Measurements from ENCODE around the gene PRMT6.
"Not testable (repeated sequence)": the region's sequence is repeated elsewhere in the genome, so short reads cannot be mapped to it uniquely, and the experiment has no call there.

Gene PRMT6

DNA sequence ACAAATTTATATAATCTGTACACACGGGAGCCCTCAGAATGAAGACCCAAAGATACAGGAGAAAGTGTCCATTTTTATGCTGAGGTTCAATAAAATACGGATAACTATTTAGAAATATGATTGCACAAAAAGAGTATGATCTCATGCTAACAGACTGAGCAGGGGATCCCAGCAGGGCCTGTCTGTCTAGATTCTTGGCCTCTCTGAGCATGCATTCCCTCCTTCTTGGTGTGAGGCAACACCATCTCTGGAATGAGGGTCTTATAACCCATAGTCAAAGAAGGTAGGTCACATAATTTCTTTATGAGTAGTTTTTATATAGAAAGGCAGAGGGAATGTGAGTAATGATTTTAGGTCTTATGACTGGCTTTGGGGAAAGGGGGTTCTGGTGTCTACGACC, 5.4 kb downstream of the PRMT6 start:
- no peak for DNase-seq (ENCODE audit: low spot score)
- in situ Hi-C loops (cut with MboI; ENCODE audit: low sequenced_read_pairs, unreplicated experiment): no loop called here
- TF ChIP-seq, protein P1, sequence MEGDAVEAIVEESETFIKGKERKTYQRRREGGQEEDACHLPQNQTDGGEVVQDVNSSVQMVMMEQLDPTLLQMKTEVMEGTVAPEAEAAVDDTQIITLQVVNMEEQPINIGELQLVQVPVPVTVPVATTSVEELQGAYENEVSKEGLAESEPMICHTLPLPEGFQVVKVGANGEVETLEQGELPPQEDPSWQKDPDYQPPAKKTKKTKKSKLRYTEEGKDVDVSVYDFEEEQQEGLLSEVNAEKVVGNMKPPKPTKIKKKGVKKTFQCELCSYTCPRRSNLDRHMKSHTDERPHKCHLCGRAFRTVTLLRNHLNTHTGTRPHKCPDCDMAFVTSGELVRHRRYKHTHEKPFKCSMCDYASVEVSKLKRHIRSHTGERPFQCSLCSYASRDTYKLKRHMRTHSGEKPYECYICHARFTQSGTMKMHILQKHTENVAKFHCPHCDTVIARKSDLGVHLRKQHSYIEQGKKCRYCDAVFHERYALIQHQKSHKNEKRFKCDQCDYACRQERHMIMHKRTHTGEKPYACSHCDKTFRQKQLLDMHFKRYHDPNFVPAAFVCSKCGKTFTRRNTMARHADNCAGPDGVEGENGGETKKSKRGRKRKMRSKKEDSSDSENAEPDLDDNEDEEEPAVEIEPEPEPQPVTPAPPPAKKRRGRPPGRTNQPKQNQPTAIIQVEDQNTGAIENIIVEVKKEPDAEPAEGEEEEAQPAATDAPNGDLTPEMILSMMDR (IDR thresholded peaks at IDR 0.05; ENCODE audit: borderline replicate concordance, control extremely low read depth, extremely low read depth, insufficient read depth, missing control alignments): no peak

DNA sequence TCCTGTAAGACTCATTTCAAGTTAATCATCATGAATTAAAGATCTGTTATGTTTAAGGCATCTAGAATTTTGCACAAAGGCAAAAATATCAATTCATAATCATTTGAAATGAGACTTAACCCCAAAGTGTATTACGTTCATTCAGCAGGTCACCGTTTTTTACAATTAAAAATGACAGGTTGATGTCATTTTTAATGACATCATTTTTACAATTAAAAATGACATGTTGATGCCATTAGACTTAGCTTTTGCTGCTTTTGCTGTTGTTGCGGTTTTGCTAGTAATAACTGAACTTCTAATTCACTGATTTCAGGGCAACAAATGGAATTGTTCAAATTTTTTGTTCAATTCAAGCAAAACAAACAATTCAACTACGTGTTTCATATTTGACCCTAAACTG, 17.0 kb downstream of the PRMT6 start:
- in situ Hi-C loops (cut with MboI; ENCODE audit: low sequenced_read_pairs, unreplicated experiment): no loop called here
- TF ChIP-seq, protein P1 (IDR thresholded peaks at IDR 0.05; ENCODE audit: borderline replicate concordance, control extremely low read depth, extremely low read depth, insufficient read depth, missing control alignments): no peak
- DNase-seq (ENCODE audit: low spot score): no peak

DNA sequence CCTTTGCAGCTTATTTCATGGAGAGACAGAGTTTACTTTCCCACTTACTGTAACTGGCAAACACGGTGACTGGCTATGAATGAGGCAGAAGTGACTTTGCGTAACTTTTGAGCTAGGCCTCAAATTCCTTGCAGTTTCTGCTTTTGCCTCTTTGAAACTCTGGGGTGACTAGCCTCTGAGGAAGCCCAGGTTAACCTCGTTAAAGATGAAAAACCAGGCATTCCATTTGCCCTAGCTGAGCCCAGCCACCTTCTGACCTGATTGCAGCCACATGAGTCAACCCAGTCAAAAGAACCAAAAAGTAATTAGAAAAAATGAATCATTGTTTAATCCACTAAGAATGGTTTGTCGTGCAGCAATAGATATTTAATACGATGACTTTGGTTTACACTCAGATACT, 20.4 kb downstream of the PRMT6 start:
- no peak for DNase-seq (ENCODE audit: low spot score)
- in situ Hi-C loops (cut with MboI; ENCODE audit: low sequenced_read_pairs, unreplicated experiment): no loop called here
- TF ChIP-seq, protein P1 (IDR thresholded peaks at IDR 0.05; ENCODE audit: borderline replicate concordance, control extremely low read depth, extremely low read depth, insufficient read depth, missing control alignments): no peak

DNA sequence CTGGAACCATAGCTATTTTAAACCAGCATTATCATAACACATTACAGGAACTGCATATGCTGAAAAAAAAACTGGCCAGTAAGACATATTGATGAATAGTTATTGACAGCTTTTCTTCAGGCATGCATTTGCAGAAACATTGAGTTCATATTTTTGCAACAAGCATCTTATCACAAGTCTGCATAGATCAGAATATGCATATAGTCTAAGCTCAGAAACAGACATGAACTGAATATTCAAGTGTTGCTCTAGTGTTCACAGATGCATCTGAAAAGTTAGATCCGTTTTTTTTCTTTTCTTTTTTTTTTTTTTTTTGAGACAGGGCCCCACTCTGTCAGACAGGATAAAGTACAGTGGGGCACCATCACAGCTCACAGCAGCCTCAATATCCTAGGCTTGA, 22.8 kb downstream of the PRMT6 start:
- in situ Hi-C loops (cut with MboI; ENCODE audit: low sequenced_read_pairs, unreplicated experiment): no loop called here
- TF ChIP-seq, protein P1 (IDR thresholded peaks at IDR 0.05; ENCODE audit: borderline replicate concordance, control extremely low read depth, extremely low read depth, insufficient read depth, missing control alignments): no peak
- no peak for DNase-seq (ENCODE audit: low spot score)

DNA sequence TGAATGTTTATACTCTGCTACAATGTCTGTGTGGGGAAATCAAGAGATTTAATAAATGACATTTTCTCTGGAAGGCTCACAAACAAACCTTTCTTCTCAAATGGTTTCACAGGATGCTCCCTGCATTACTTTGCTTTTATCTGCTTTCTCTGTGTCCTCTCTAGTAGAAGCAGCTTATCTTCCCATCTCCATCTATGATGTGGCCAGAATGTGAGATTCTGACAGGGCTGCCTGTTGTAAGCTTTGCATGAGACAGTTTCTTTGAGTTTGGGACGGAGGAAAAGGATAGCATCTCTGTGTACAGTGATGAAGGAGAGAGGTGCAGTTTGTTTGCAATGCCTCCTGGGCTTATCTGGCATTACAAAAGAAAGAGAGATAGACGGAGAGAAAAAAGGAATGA, 24.6 kb downstream of the PRMT6 start:
- TF ChIP-seq, protein P1 (IDR thresholded peaks at IDR 0.05; ENCODE audit: borderline replicate concordance, control extremely low read depth, extremely low read depth, insufficient read depth, missing control alignments): no peak
- no peak for DNase-seq (ENCODE audit: low spot score)
- in situ Hi-C loops (cut with MboI; ENCODE audit: low sequenced_read_pairs, unreplicated experiment): no loop called here

DNA sequence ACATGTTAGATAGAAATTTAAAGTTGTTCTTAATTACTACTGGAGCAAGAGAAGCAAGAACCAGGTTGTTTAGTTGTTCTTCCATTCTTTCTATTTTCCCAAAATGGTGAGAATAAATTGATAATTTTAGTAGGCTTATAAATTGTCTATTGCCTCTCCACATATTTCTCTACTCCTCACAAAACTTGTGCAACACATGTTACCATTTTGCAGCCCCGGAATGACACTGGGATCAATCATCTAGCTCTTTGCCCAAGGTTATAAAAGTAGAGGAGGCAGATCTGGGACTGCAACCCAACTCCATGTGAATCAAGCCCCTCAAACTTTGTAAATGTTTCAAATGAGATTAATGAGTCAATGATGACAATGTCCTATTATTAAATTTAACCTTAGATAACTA, 34.9 kb downstream of the PRMT6 start:
- TF ChIP-seq, protein P1 (IDR thresholded peaks at IDR 0.05; ENCODE audit: borderline replicate concordance, control extremely low read depth, extremely low read depth, insufficient read depth, missing control alignments): no peak
- in situ Hi-C loops (cut with MboI; ENCODE audit: low sequenced_read_pairs, unreplicated experiment): no loop called here
- DNase-seq (ENCODE audit: low spot score): no peak

DNA sequence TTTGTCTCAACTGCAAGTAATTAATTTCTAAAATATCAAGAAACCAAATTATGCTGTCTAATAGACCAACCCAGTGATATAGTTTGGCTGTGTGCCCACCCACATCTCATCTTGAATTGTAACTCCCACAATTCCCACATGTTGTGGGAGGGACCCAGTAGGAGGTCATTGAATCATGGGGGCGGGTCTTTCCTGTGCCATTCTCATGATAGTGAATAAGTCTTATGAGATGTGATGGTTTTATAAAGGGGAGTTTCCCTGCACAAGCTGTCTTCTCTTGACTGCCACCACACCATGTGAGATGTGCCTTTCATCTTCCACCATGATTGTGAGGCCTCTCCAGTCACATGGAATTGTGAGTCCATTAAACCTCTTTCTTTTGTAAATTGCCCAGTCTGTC, 36.9 kb downstream of the PRMT6 start:
- in situ Hi-C loops (cut with MboI; ENCODE audit: low sequenced_read_pairs, unreplicated experiment): not testable (repeated sequence)

More for the DNA sequence above, 36.9 kb downstream of the PRMT6 start:
- not testable (repeated sequence) for DNase-seq (ENCODE audit: low spot score)
